Progenitor cell of endocrine pancreas (in vitro differentiated cells): ENCODE results near the gene ZSWIM5. TPM values are rescaled to one million over a fixed set of nuclear protein-coding genes. Genes with fewer than 3 reads are reported as not detected.
"Not testable (repeated sequence)": the region's sequence is repeated elsewhere in the genome, so short reads cannot be mapped to it uniquely, and the experiment has no call there.

Source experiments
- DNase-seq: peaks from one replicate; pipeline ENCODE4 v3.0.0; 2021; ENCODE audit warnings: low spot score; ENCODE audit not compliant: unreplicated experiment
- H3K27ac Mint-ChIP-seq: 2 replicates; pipeline ENCODE4 v1.8.0; 2021; ENCODE audit warnings: mild to moderate bottlenecking, moderate library complexity, mixed read lengths
- H3K27me3 Mint-ChIP-seq: 2 replicates; pipeline ENCODE4 v1.8.0; 2021; ENCODE audit warnings: mixed read lengths
- H3K36me3 Mint-ChIP-seq: 2 replicates; pipeline ENCODE4 v1.8.0; 2022; ENCODE audit warnings: mixed read lengths; ENCODE audit not compliant: insufficient read depth
- H3K4me1 Mint-ChIP-seq: 2 replicates; pipeline ENCODE4 v1.8.0; 2021; ENCODE audit warnings: low read depth, mixed read lengths
- H3K4me3 Mint-ChIP-seq: 2 replicates; pipeline ENCODE4 v1.8.0; 2021; ENCODE audit warnings: low read depth, mild to moderate bottlenecking, moderate library complexity, mixed read lengths
- H3K9me3 Mint-ChIP-seq: 2 replicates; pipeline ENCODE4 v1.8.0; 2021; ENCODE audit warnings: low read depth, mixed read lengths
- CTCF ChIP-seq: fragments of 200-600 bp; sonication (generic); IDR thresholded peaks from one replicate; pipeline ENCODE4 v1.5.0; 2021; ENCODE audit warnings: antibody characterized with exemption, mild to moderate bottlenecking; ENCODE audit not compliant: unreplicated experiment
- total RNA-seq: library from RNA; stranded (reverse); gene quantifications from 2 replicates; pipeline ENCODE4 v1.2.1, GENCODE V29; 2021

Gene ZSWIM5
- total RNA-seq, 1 donor from 2014 or later = 9.2 TPM

GRCh38 chr1:45089711-45090110, 116.7 kb downstream of the ZSWIM5 start:
- H3K4me1 Mint-ChIP-seq = peaks cover 9% of the 10 kb centered on the region
- H3K4me3 Mint-ChIP-seq = no peak overlapping the region
- TF ChIP-seq CTCF = no peak
- H3K9me3 Mint-ChIP-seq = no peaks in the 10 kb centered on the region
- DNase-seq = no peak
- H3K36me3 Mint-ChIP-seq = no peaks in the 10 kb centered on the region
- no peak overlapping the region for H3K27ac Mint-ChIP-seq
- no peaks in the 10 kb centered on the region for H3K27me3 Mint-ChIP-seq

DNA sequence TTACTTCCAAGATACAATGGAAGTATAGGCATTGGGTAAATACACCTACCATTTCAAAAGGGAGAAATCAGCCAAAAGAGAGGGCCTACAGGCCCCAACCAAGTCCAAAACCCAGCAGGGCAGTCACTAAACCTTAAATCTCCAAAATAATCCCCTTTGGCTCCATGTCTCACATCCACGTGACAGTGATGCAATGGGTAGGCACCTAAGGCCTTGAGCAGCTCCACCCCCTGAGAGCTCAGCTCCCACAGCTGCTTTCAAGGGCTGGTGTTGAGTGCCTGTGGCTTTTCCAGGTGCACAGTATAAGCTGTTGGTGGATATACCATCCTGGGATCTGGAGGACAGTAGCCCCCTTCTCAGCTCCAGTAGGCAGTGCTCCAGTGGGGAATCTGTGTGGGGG, 121.8 kb downstream of the ZSWIM5 start:
- peaks cover 9% of the 10 kb centered on the region for H3K36me3 Mint-ChIP-seq
- H3K27ac Mint-ChIP-seq = no peak overlapping the region
- no peak for DNase-seq
- H3K27me3 Mint-ChIP-seq = no peaks in the 10 kb centered on the region
- peaks cover 8% of the 10 kb centered on the region for H3K9me3 Mint-ChIP-seq
- H3K4me1 Mint-ChIP-seq = no peaks in the 10 kb centered on the region
- H3K4me3 Mint-ChIP-seq = no peak overlapping the region
- TF ChIP-seq CTCF = no peak

GRCh38 chr1:45079533-45079932, 126.9 kb downstream of the ZSWIM5 start:
- H3K27me3 Mint-ChIP-seq = no peaks in the 10 kb centered on the region
- H3K36me3 Mint-ChIP-seq = peaks cover 28% of the 10 kb centered on the region
- H3K27ac Mint-ChIP-seq = no peak overlapping the region
- no peaks in the 10 kb centered on the region for H3K4me1 Mint-ChIP-seq
- H3K9me3 Mint-ChIP-seq = peaks cover 30% of the 10 kb centered on the region
- H3K4me3 Mint-ChIP-seq = no peak overlapping the region
- no peak for TF ChIP-seq CTCF
- DNase-seq = no peak

GRCh38 chr1:45076959-45077358, 129.4 kb downstream of the ZSWIM5 start:
- H3K36me3 Mint-ChIP-seq = peaks cover 31% of the 10 kb centered on the region
- not testable (repeated sequence) for DNase-seq, H3K4me1 Mint-ChIP-seq, H3K27me3 Mint-ChIP-seq, H3K27ac Mint-ChIP-seq, H3K4me3 Mint-ChIP-seq
- H3K9me3 Mint-ChIP-seq = peaks cover 46% of the 10 kb centered on the region

DNA sequence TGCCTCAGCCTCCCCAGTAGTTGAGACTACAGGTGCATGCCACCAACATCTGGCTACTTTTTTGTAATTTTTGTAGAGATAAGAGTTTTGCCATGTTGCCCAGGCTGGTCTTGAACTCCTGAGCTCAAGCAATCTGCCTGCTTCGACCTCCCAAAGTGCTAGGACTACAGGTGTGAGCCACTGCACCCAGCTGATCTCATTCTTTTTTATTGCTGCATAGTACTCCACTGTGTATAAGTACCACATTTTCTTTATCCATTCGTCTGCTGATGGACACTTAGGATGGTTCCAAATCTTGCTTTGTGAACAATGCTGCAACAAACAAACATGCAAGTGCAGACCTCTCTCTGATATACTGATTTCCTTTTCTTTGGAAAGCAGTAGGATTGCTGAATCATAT, 134.8 kb downstream of the ZSWIM5 start:
- no peaks in the 10 kb centered on the region for H3K27me3 Mint-ChIP-seq
- no peak overlapping the region for H3K4me3 Mint-ChIP-seq
- peaks cover 1% of the 10 kb centered on the region for H3K4me1 Mint-ChIP-seq
- peaks cover 43% of the 10 kb centered on the region for H3K9me3 Mint-ChIP-seq
- H3K27ac Mint-ChIP-seq = no peak overlapping the region
- TF ChIP-seq CTCF = no peak
- peaks cover 14% of the 10 kb centered on the region for H3K36me3 Mint-ChIP-seq
- no peak for DNase-seq

DNA sequence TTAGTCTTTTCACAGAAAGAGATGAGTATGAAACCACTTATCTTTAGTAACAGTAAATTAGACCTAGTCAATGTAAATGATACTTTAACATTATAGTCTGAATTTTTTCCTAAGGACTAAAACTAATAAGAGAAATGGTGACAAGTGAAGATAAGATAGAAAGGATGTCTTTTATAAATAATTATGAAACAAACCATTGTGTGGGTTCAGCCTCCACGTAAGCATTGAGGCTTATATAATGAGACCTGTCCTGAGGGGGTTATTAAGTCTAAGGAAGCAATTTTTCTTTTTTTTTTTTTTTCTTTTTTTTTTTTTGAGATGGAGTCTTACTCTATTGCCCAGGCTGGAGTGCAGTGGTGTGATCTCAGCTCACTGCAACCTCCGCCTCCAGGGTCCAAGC, 138.6 kb downstream of the ZSWIM5 start:
- Mint-ChIP-seq H3K9me3 (peaks cover 19% of the 10 kb centered on the region), H3K27me3 (no peaks in the 10 kb centered on the region), H3K27ac (no peak overlapping the region), H3K4me1 (peaks cover 1% of the 10 kb centered on the region), H3K36me3 (peaks cover 4% of the 10 kb centered on the region), H3K4me3 (no peak overlapping the region)
- TF ChIP-seq CTCF = no peak
- DNase-seq = no peak
